ENCODE measurements around the gene NPIPB2. TPM values are rescaled to one million over a fixed set of nuclear protein-coding genes. Genes with fewer than 3 reads are reported as not detected.

The NPIPB2 gene
- total and polyA plus RNA-seq, 2 donors (not counting 1 experiment from before 2014, with no cell fraction given), result 5.4 to 38.1 TPM

DNA sequence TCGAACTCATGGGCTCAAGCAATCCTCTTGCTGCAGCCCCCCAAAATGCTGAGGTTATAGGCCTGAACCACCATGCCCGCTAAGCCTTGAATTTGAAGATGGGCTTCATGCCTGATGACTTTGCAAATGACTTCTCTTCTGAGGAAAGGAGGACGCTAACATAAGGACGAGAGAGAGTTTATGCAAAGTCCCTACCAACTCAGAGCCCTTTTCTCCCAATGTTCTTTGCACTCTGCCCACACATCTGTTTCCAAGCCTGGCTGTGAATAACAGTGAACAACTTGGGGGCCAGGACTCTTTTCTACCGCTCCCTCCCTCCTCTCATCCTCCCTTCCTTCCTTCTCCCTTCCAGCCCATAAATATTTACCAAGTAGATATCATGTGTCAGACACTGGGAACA is 8.5 kb upstream of the NPIPB2 start:
- Histone ChIP-seq H3K4me3 (ENCODE audit: control extremely low read depth in 1 of 5, extremely low read depth in 1 of 5, insufficient read depth in 1 of 5, low read depth in 2 of 5, low read length in 4 of 5) (no peak overlapping the region), H3K9me3 (ENCODE audit: control extremely low read depth in 1 of 3, control insufficient read depth in 2 of 3, insufficient read depth in 1 of 3, low read length in 2 of 3) (no peaks in the 10 kb centered on the region), H3K4me2 (replicated peaks; ENCODE audit: low read depth, low read length, poor library complexity, severe bottlenecking) (peak overlapping the region; percentile 0), H3K4me1 (ENCODE audit: control insufficient read depth in 2 of 2, insufficient read depth in 2 of 2, low read length in 2 of 2) (peaks cover 13 to 14% of the 10 kb centered on the region in 2 donors), H4K20me1 (ENCODE audit: control insufficient read depth, insufficient read depth, low read length, poor library complexity, severe bottlenecking) (no peaks in the 10 kb centered on the region), H3K27me3 (replicated peaks in 1 of 4; ENCODE audit: control extremely low read depth in 1 of 4, control insufficient read depth in 3 of 4, insufficient read depth in 4 of 4, low read length in 3 of 4) (no peaks in the 10 kb centered on the region), H2AFZ (ENCODE audit: insufficient read depth, low read depth, low read length, poor library complexity, severe bottlenecking) (peak overlapping the region; percentile 65), H3K27ac (ENCODE audit: low read length in 2 of 2) (peak overlapping the region in 1 of 2 donors; percentile 47), H3K36me3 (replicated peaks in 1 of 2; ENCODE audit: control extremely low read depth in 1 of 2, control insufficient read depth in 1 of 2, extremely low read depth in 1 of 2, insufficient read depth in 2 of 2, low read length in 1 of 2) (no peaks in the 10 kb centered on the region), H3K9ac (ENCODE audit: low read length) (no peak overlapping the region), H3K79me2 (ENCODE audit: control insufficient read depth, insufficient read depth, low read length) (peaks cover 14% of the 10 kb centered on the region)
- ATAC-seq (ENCODE audit: low read depth), result no peak
- 67% methylated on average over 5 of the region's 5 CpGs for WGBS (ENCODE audit: insufficient coverage)
- ChIA-PET POLR2A (no interaction called here), CTCF (interaction anchor here (1.3 kb wide), 1 partner anchor 18 kb away, joined by 3 read pairs; no protein-coding TSS in a partner anchor)
- DNase-seq, result no peak
- Mint-ChIP-seq H3K9me3 (ENCODE audit: insufficient read depth) (no peaks in the 10 kb centered on the region), H3K4me1 (peaks cover 9% of the 10 kb centered on the region), H3K4me3 (no peak overlapping the region), H3K27me3 (no peaks in the 10 kb centered on the region), H3K27ac (peak overlapping the region; percentile 85)
- intact Hi-C loops (cut with micrococcal nuclease), result no loop called here
- no peak for TF ChIP-seq EZH2 (IDR thresholded peaks at IDR 0.05; ENCODE audit: borderline replicate concordance, insufficient read depth, low read depth, low read length, poor library complexity, severe bottlenecking)
- TF ChIP-seq, protein P1, sequence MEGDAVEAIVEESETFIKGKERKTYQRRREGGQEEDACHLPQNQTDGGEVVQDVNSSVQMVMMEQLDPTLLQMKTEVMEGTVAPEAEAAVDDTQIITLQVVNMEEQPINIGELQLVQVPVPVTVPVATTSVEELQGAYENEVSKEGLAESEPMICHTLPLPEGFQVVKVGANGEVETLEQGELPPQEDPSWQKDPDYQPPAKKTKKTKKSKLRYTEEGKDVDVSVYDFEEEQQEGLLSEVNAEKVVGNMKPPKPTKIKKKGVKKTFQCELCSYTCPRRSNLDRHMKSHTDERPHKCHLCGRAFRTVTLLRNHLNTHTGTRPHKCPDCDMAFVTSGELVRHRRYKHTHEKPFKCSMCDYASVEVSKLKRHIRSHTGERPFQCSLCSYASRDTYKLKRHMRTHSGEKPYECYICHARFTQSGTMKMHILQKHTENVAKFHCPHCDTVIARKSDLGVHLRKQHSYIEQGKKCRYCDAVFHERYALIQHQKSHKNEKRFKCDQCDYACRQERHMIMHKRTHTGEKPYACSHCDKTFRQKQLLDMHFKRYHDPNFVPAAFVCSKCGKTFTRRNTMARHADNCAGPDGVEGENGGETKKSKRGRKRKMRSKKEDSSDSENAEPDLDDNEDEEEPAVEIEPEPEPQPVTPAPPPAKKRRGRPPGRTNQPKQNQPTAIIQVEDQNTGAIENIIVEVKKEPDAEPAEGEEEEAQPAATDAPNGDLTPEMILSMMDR (IDR thresholded peaks at IDR 0.05), result no peak

DNA sequence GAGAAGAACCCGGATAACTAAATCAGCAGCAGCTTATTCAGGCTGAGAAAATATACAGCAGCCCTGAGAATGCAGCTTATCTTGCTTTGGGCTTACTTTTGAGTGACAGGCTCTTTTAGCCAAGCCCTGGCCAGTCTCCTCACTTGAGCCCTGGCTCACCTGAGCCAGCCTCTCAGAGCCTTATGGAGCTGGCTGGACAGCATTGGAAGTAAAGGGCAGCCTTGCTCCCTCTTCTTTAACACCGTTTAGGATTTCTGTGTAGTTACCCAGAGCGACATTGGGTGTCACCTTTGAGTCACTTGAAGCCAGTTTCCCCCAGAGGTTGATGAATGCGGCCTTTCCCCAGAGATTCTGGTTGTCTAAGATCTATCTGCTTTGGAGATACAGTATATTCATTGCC is 7.7 kb upstream of the NPIPB2 start:
- DNase-seq, result peak; percentile 78
- peak; percentile 91 for ATAC-seq (ENCODE audit: low read depth)
- intact Hi-C loops (cut with micrococcal nuclease), result loop anchor here (1.0 to 5.0 kb wide), 3 partner anchors 17 to 119 kb away; no protein-coding TSS in a partner anchor
- peak overlapping the region; percentile 65 for H2AFZ ChIP-seq (ENCODE audit: insufficient read depth, low read depth, low read length, poor library complexity, severe bottlenecking)
- no peaks in the 10 kb centered on the region for H3K9me3 ChIP-seq (ENCODE audit: control extremely low read depth in 1 of 3, control insufficient read depth in 2 of 3, insufficient read depth in 1 of 3, low read length in 2 of 3)
- CTCF ChIA-PET, result interaction anchor here (0.6 to 6.8 kb wide), 25 partner anchors 10 to 175 kb away, joined by 3 to 250 read pairs (median 5); partner anchors contain the start of genes SNX29 and TNFRSF17
- no peaks in the 10 kb centered on the region for H3K27me3 Mint-ChIP-seq
- POLR2A ChIA-PET, result interaction anchor here (1.0 kb wide), 1 partner anchor 118 kb away, joined by 4 read pairs; no protein-coding TSS in a partner anchor
- peaks cover 13 to 14% of the 10 kb centered on the region in 2 donors for H3K4me1 ChIP-seq (ENCODE audit: control insufficient read depth in 2 of 2, insufficient read depth in 2 of 2, low read length in 2 of 2)
- no peak for TF ChIP-seq EZH2 (IDR thresholded peaks at IDR 0.05; ENCODE audit: borderline replicate concordance, insufficient read depth, low read depth, low read length, poor library complexity, severe bottlenecking)
- TF ChIP-seq, protein P1 (IDR thresholded peaks at IDR 0.05), result peak; percentile 87
- no peak overlapping the region for H3K4me3 Mint-ChIP-seq
- H3K79me2 ChIP-seq (ENCODE audit: control insufficient read depth, insufficient read depth, low read length), result peaks cover 14% of the 10 kb centered on the region
- peaks cover 9% of the 10 kb centered on the region for H3K4me1 Mint-ChIP-seq
- H3K4me2 ChIP-seq (replicated peaks; ENCODE audit: low read depth, low read length, poor library complexity, severe bottlenecking), result no peak overlapping the region
- WGBS (ENCODE audit: insufficient coverage), result 93% methylated on average over 1 of the region's 4 CpGs
- H4K20me1 ChIP-seq (ENCODE audit: control insufficient read depth, insufficient read depth, low read length, poor library complexity, severe bottlenecking), result no peaks in the 10 kb centered on the region
- H3K9me3 Mint-ChIP-seq (ENCODE audit: insufficient read depth), result no peaks in the 10 kb centered on the region
- peak overlapping the region; percentile 64 for H3K27ac Mint-ChIP-seq
- no peak overlapping the region for H3K27ac ChIP-seq (ENCODE audit: low read length in 2 of 2)
- H3K9ac ChIP-seq (ENCODE audit: low read length), result no peak overlapping the region
- H3K36me3 ChIP-seq (replicated peaks in 1 of 2; ENCODE audit: control extremely low read depth in 1 of 2, control insufficient read depth in 1 of 2, extremely low read depth in 1 of 2, insufficient read depth in 2 of 2, low read length in 1 of 2), result no peaks in the 10 kb centered on the region
- H3K27me3 ChIP-seq (replicated peaks in 1 of 4; ENCODE audit: control extremely low read depth in 1 of 4, control insufficient read depth in 3 of 4, insufficient read depth in 4 of 4, low read length in 3 of 4), result no peaks in the 10 kb centered on the region
- H3K4me3 ChIP-seq (ENCODE audit: control extremely low read depth in 1 of 5, extremely low read depth in 1 of 5, insufficient read depth in 1 of 5, low read depth in 2 of 5, low read length in 4 of 5), result no peak overlapping the region
